ENCODE measurements around the gene NR3C2.

Gene NR3C2

DNA sequence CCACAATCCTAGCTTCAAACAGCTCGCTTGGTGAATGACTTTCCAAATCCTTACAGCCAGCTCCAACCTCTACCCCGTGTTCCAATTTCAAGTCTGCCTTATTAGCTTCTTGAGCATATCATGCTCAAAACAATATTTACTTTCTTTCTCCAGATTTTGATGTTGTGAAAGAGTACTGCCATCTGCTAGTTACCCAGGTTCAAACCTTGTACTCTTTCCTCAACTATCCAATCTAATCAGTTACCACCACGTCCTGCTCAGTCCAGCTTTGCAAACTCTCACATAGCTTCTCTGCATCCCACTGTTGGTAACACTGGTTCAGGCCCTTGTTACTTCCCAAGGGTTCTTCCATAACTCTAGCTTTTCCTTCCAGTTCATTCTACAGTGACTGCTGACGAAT is 179.1 kb downstream of the NR3C2 start:
- POLR2A ChIA-PET, result no interaction called here
- DNase-seq (ENCODE audit: low read depth, low spot score), result no peak
- TF ChIP-seq, protein P1, sequence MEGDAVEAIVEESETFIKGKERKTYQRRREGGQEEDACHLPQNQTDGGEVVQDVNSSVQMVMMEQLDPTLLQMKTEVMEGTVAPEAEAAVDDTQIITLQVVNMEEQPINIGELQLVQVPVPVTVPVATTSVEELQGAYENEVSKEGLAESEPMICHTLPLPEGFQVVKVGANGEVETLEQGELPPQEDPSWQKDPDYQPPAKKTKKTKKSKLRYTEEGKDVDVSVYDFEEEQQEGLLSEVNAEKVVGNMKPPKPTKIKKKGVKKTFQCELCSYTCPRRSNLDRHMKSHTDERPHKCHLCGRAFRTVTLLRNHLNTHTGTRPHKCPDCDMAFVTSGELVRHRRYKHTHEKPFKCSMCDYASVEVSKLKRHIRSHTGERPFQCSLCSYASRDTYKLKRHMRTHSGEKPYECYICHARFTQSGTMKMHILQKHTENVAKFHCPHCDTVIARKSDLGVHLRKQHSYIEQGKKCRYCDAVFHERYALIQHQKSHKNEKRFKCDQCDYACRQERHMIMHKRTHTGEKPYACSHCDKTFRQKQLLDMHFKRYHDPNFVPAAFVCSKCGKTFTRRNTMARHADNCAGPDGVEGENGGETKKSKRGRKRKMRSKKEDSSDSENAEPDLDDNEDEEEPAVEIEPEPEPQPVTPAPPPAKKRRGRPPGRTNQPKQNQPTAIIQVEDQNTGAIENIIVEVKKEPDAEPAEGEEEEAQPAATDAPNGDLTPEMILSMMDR (IDR thresholded peaks at IDR 0.05; ENCODE audit: insufficient read depth, low read length, missing control alignments), result no peak
- no peak overlapping the region for H3K4me3 ChIP-seq (ENCODE audit: low read depth, low read length)
- CTCF ChIA-PET, result no interaction called here

DNA sequence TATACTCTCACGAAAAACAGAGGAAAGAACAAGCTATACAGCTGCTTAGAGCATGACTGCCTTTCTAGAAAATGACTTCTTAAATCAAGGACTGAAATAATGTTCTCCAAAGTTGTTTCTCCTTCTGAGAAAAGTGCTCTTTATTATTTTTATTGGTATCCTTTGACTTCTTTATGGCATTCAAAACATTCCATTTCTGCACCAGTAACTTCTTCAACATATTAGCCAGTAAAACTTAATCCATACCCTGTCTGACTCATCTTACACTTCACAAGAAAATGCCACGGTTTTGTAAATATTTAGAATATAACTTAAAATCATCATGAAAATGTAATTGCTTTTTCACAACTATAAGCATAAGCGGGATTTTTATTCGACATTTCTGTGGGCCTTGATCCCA is 180.4 kb downstream of the NR3C2 start:
- TF ChIP-seq, protein P1 (IDR thresholded peaks at IDR 0.05; ENCODE audit: insufficient read depth, low read length, missing control alignments), result no peak
- CTCF ChIA-PET, result no interaction called here
- no peak overlapping the region for H3K4me3 ChIP-seq (ENCODE audit: low read depth, low read length)
- DNase-seq (ENCODE audit: low read depth, low spot score), result no peak
- POLR2A ChIA-PET, result no interaction called here

DNA sequence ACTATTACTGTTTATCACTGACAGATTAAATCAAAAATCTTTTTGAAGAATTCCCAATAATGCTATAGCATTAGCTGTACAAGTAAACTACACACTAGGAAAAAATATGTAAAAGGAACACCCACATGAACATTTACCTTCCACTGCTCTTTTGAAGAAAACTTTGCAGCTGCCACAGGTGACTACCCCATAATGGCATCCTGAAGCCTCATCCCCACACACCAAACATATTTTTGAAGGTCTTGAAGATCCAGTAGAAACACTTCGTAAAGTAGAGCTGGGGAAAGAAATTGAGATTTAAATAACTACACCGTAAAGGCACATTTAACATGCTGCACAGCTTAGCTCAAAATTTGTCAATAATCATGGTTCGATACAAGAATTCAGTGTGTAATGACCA is 182.4 kb downstream of the NR3C2 start:
- DNase-seq (ENCODE audit: low read depth, low spot score), result no peak
- POLR2A ChIA-PET, result no interaction called here
- CTCF ChIA-PET, result no interaction called here
- TF ChIP-seq, protein P1 (IDR thresholded peaks at IDR 0.05; ENCODE audit: insufficient read depth, low read length, missing control alignments), result no peak
- no peak overlapping the region for H3K4me3 ChIP-seq (ENCODE audit: low read depth, low read length)

DNA sequence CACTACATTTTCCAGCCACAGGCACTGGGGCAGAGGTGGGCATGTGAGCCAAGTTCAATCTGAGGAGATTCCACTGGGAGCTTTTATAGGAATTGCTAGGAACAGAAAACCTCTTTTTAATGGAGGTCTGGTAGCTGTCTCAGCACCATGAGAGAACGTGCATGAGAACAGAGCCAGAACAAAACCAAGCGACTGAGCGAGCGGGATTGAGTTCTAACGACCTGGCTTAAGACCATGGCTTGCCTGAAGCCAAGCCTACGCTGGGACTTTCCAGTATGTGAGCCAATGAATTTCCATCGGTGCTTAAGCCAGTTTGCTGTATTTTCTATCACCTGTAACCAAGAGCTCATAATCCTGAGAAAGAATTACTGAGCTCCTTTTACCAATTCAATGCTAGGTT is 183.7 kb downstream of the NR3C2 start:
- DNase-seq (ENCODE audit: low read depth, low spot score), result no peak
- ChIA-PET POLR2A (no interaction called here), CTCF (no interaction called here)
- TF ChIP-seq, protein P1 (IDR thresholded peaks at IDR 0.05; ENCODE audit: insufficient read depth, low read length, missing control alignments), result no peak
- H3K4me3 ChIP-seq (ENCODE audit: low read depth, low read length), result no peak overlapping the region

DNA sequence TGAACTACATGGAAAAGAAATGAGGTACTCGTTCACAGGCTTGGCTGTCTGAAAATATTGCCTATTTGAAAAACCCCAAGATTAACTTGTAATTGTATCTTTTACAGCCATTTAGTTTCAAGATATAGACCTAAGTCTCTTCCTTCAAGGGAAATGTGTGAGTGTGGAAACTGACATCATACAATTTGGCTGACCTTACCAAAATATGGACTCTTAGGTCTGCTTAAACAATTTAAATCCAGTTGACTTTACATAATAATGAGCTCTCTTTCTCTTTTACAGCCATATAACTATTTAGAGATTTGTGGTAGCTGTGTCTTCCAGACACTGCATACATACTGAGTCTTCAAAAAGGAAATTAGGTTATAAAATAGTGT is 186.9 kb downstream of the NR3C2 start:
- POLR2A ChIA-PET, result no interaction called here
- no peak for DNase-seq (ENCODE audit: low read depth, low spot score)
- CTCF ChIA-PET, result no interaction called here
- TF ChIP-seq, protein P1 (IDR thresholded peaks at IDR 0.05; ENCODE audit: insufficient read depth, low read length, missing control alignments), result no peak
- H3K4me3 ChIP-seq (ENCODE audit: low read depth, low read length), result no peak overlapping the region

DNA sequence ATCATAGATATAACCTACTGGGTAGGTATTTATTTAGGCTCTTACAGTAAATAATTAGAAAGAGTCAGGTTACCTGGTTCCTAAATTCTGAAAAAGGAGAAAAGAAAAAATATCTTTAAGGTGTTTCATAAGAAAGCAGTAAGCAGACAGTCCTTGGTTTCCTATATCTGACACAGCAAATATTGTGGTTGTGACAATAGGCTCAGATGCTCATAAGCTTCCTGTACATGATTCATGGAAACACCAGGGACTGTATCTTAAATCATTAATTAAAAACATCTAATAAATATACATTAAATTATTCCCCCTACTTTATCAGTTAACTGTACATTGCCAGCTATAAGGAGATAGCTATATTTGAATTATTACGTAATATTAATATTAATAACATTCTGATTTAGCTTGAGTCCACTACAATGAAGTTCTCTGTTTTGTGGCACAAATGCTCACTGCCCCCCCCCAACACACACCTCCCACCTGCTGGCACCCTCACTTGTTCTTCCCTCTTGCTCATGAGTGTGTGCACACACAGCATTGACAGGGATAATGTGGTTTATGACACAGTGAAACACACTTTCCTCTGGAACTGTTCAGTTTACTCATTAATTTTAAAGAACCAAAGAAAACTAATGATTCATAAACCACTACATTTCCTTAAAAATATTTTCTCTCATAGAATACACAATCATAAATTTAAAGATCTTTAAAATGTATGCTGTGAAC is 187.4 kb downstream of the NR3C2 start:
- TF ChIP-seq, protein P1 (IDR thresholded peaks at IDR 0.05; ENCODE audit: insufficient read depth, low read length, missing control alignments), result no peak
- no peak for DNase-seq (ENCODE audit: low read depth, low spot score)
- H3K4me3 ChIP-seq (ENCODE audit: low read depth, low read length), result no peak overlapping the region
- ChIA-PET POLR2A (no interaction called here), CTCF (no interaction called here)
